Fibroblast of the conjunctiva (primary cell): ENCODE data around the gene SEPTIN2.
"Not testable (repeated sequence)": the region's sequence is repeated elsewhere in the genome, so short reads cannot be mapped to it uniquely, and the experiment has no call there.

Experiments used
- DNase-seq: peaks from one replicate; pipeline ENCODE4 v3.0.0-alpha.2; 2010; ENCODE audit warnings: low read depth

The SEPTIN2 gene

GRCh38 chr2:241315879-241316631 is at the start of gene SEPTIN2:
Gene SEPTIN2, plus strand, starts transcription at chr2:241315925. Its CDS starts 8,308 bp downstream, at chr2:241324233.
- DNase-seq = peak; percentile 26

- DNase-seq = no peak
Measured at GRCh38 chr2:241267249-241268067, 48.3 kb upstream of the SEPTIN2 start.

- no peak for DNase-seq
Measured at GRCh38 chr2:241268306-241268705, 47.4 kb upstream of the SEPTIN2 start.

GRCh38 chr2:241268716-241269445 is 46.8 kb upstream of the SEPTIN2 start:
- no peak for DNase-seq

- DNase-seq = no peak
Measured at GRCh38 chr2:241269707-241270520, 45.8 kb upstream of the SEPTIN2 start.

GRCh38 chr2:241270531-241270930 is 45.2 kb upstream of the SEPTIN2 start:
- DNase-seq = no peak

- peak; percentile 49 for DNase-seq
Measured at GRCh38 chr2:241271706-241272302, 43.9 kb upstream of the SEPTIN2 start.

GRCh38 chr2:241272303-241273209 is 43.2 kb upstream of the SEPTIN2 start:
- DNase-seq = peak; percentile 21

GRCh38 chr2:241273210-241274020 is 42.3 kb upstream of the SEPTIN2 start:
- no peak for DNase-seq

- DNase-seq = no peak
Measured at GRCh38 chr2:241274127-241274526, 41.6 kb upstream of the SEPTIN2 start.

- no peak for DNase-seq
Measured at GRCh38 chr2:241275504-241275903, 40.2 kb upstream of the SEPTIN2 start.

- no peak for DNase-seq
Measured at GRCh38 chr2:241275910-241276309, 39.8 kb upstream of the SEPTIN2 start.

GRCh38 chr2:241278306-241278705 is 37.4 kb upstream of the SEPTIN2 start:
- not testable (repeated sequence) for DNase-seq

- DNase-seq = no peak
Measured at GRCh38 chr2:241279413-241279812, 36.3 kb upstream of the SEPTIN2 start.

- DNase-seq = no peak
Measured at GRCh38 chr2:241279828-241280227, 35.9 kb upstream of the SEPTIN2 start.

- DNase-seq = no peak
Measured at GRCh38 chr2:241280291-241280690, 35.4 kb upstream of the SEPTIN2 start.

- DNase-seq = no peak
Measured at GRCh38 chr2:241282555-241282954, 33.2 kb upstream of the SEPTIN2 start.

GRCh38 chr2:241285596-241285995 is 30.1 kb upstream of the SEPTIN2 start:
- no peak for DNase-seq

- DNase-seq = no peak
Measured at GRCh38 chr2:241286348-241287090, 29.2 kb upstream of the SEPTIN2 start.
